OCI-LY3 (cell line): ENCODE results near the gene DTNBP1.

Source experiments
- H2AFZ ChIP-seq: fragments of 200-600, 300-600 bp; shearing (Covaris generic); 2 replicates; pipeline ENCODE4 v1.6.0; 2014; ENCODE audit warnings: antibody characterized with exemption, low read depth, low read length
- H3K27ac ChIP-seq: fragments of 200-600, 300-600 bp; sonication (generic); 2 replicates; pipeline ENCODE4 v1.5.1; 2014; ENCODE audit warnings: mild to moderate bottlenecking, low read length, moderate library complexity, mixed read lengths
- H3K27me3 ChIP-seq: fragments of 200-600, 300-600 bp; sonication (generic); 2 replicates; pipeline ENCODE4 v1.6.1; 2014; ENCODE audit warnings: low read depth, low read length, mixed read lengths
- H3K36me3 ChIP-seq: fragments of 200-600, 300-600 bp; sonication (generic); replicated peaks from 2 replicates; pipeline ENCODE3; 2014; ENCODE audit warnings: low read depth, low read length, mixed read lengths
- H3K4me1 ChIP-seq: fragments of 300-600, 200-600 bp; sonication (generic); 2 replicates; pipeline ENCODE4 v1.6.1; 2014; ENCODE audit warnings: low read length, mixed read lengths
- H3K4me2 ChIP-seq: fragments of 200-600, 300-600 bp; sonication (generic); 2 replicates; pipeline ENCODE4 v1.6.1; 2014; ENCODE audit warnings: low read length, mixed read lengths
- H3K4me3 ChIP-seq: fragments of 300-600, 200-600 bp; sonication (generic); 2 replicates; pipeline ENCODE4 v1.5.1; 2014; ENCODE audit warnings: antibody characterized with exemption, mild to moderate bottlenecking, low read length, moderate library complexity
- H3K79me2 ChIP-seq: fragments of 300-600, 200-600 bp; shearing (Covaris generic); 2 replicates; pipeline ENCODE4 v1.6.1; 2014; ENCODE audit warnings: mild to moderate bottlenecking, low read length, mixed read lengths
- H3K9ac ChIP-seq: fragments of 300-600, 200-600 bp; shearing (Covaris generic); 2 replicates; pipeline ENCODE4 v1.6.0; 2014; ENCODE audit warnings: mild to moderate bottlenecking, low read length, moderate library complexity
- H3K9me3 ChIP-seq: fragments of 200-600, 300-600 bp; shearing (Covaris generic); 2 replicates; pipeline ENCODE4 v1.6.1; 2014; ENCODE audit warnings: low read length, mixed read lengths; ENCODE audit not compliant: insufficient read depth
- H4K20me1 ChIP-seq: fragments of 200-600, 300-600 bp; sonication (generic); 2 replicates; pipeline ENCODE4 v1.6.1; 2016; ENCODE audit warnings: low read length, mixed read lengths; ENCODE audit not compliant: insufficient read depth
- CTCF ChIP-seq: fragments of 200-600, 300-600 bp; sonication (generic); IDR thresholded peaks from 2 replicates; pipeline ENCODE4 v1.5.1; 2014; ENCODE audit warnings: antibody characterized with exemption, low read length, low read depth
- EZH2phosphoT487 ChIP-seq: fragments of 200-600 bp; shearing (Covaris generic); IDR thresholded peaks from 2 replicates; pipeline ENCODE4 v1.6.1; 2018; ENCODE audit warnings: antibody characterized with exemption, mixed run types, low read depth

Gene DTNBP1

GRCh38 chr6:15484140-15484539, 178.7 kb downstream of the DTNBP1 start:
- Histone ChIP-seq H3K27ac (no peak overlapping the region), H3K9ac (no peak overlapping the region), H2AFZ (no peak overlapping the region), H4K20me1 (peaks cover 4% of the 10 kb centered on the region), H3K4me2 (no peak overlapping the region), H3K4me3 (no peak overlapping the region), H3K27me3 (no peaks in the 10 kb centered on the region), H3K9me3 (no peaks in the 10 kb centered on the region), H3K79me2 (peaks cover 12% of the 10 kb centered on the region), H3K4me1 (no peaks in the 10 kb centered on the region), H3K36me3 (peaks cover 6% of the 10 kb centered on the region)
- TF ChIP-seq CTCF (no peak), EZH2phosphoT487 (no peak)

- H3K36me3 ChIP-seq, result no peaks in the 10 kb centered on the region
- H3K4me1 ChIP-seq, result no peaks in the 10 kb centered on the region
- no peaks in the 10 kb centered on the region for H3K9me3 ChIP-seq
- H2AFZ ChIP-seq, result no peak overlapping the region
- no peak overlapping the region for H3K9ac ChIP-seq
- peaks cover 15% of the 10 kb centered on the region for H3K79me2 ChIP-seq
- no peaks in the 10 kb centered on the region for H3K27me3 ChIP-seq
- no peak overlapping the region for H3K4me3 ChIP-seq
- no peak overlapping the region for H3K4me2 ChIP-seq
- TF ChIP-seq CTCF, result no peak
- no peak for TF ChIP-seq EZH2phosphoT487
- H3K27ac ChIP-seq, result no peak overlapping the region
- peaks cover 8% of the 10 kb centered on the region for H4K20me1 ChIP-seq
Observed at GRCh38 chr6:15483060-15483459, 179.8 kb downstream of the DTNBP1 start.

- H3K9ac ChIP-seq, result no peak overlapping the region
- H3K4me2 ChIP-seq, result no peak overlapping the region
- H3K9me3 ChIP-seq, result no peaks in the 10 kb centered on the region
- H3K79me2 ChIP-seq, result peaks cover 15% of the 10 kb centered on the region
- TF ChIP-seq EZH2phosphoT487 (no peak), CTCF (no peak)
- H4K20me1 ChIP-seq, result peaks cover 16% of the 10 kb centered on the region
- H3K27me3 ChIP-seq, result no peaks in the 10 kb centered on the region
- H3K4me1 ChIP-seq, result no peaks in the 10 kb centered on the region
- no peak overlapping the region for H2AFZ ChIP-seq
- no peak overlapping the region for H3K27ac ChIP-seq
- H3K36me3 ChIP-seq, result no peaks in the 10 kb centered on the region
- no peak overlapping the region for H3K4me3 ChIP-seq
Observed at GRCh38 chr6:15481390-15482291, 181.2 kb downstream of the DTNBP1 start.

GRCh38 chr6:15480525-15480924, 182.3 kb downstream of the DTNBP1 start:
- no peak for TF ChIP-seq CTCF
- no peak for TF ChIP-seq EZH2phosphoT487
- no peak overlapping the region for H3K27ac ChIP-seq
- no peaks in the 10 kb centered on the region for H3K9me3 ChIP-seq
- H2AFZ ChIP-seq, result no peak overlapping the region
- no peaks in the 10 kb centered on the region for H3K4me1 ChIP-seq
- no peak overlapping the region for H3K9ac ChIP-seq
- peaks cover 15% of the 10 kb centered on the region for H3K79me2 ChIP-seq
- no peak overlapping the region for H3K4me2 ChIP-seq
- no peaks in the 10 kb centered on the region for H3K27me3 ChIP-seq
- H3K4me3 ChIP-seq, result no peak overlapping the region
- peaks cover 22% of the 10 kb centered on the region for H4K20me1 ChIP-seq
- peaks cover under 1% of the 10 kb centered on the region for H3K36me3 ChIP-seq
